Activated CD8-positive, alpha-beta memory T cell treated with anti-CD3 and anti-CD28 coated beads, Interleukin-2, amount 10 ng/mL, durations not matched to agents 7 days and 5 days (primary cell): ENCODE results near the gene C2CD2L. TPM values are rescaled to one million over a fixed set of nuclear protein-coding genes. Genes with fewer than 3 reads are reported as not detected.
A peak's percentile ranks its signal among the peaks of the same experiment; 100 is the strongest.
"Not testable (repeated sequence)": the region's sequence is repeated elsewhere in the genome, so short reads cannot be mapped to it uniquely, and the experiment has no call there.

Experiments
- ATAC-seq: fragments of 150-1000 bp; cut with Tn5 transposase; one replicate; pipeline ENCODE4 v1.10.0; 2021; ENCODE audit warnings: moderate library complexity
- CTCF ChIA-PET: fragments of 350-600 bp; sonication (Branson Sonifier 250); formaldehyde crosslinking; loops from one replicate; lab custom pipeline; 2021; ENCODE audit warnings: antibody characterized with exemption; lab: Charles Lee
- DNase-seq: peaks from one replicate; pipeline ENCODE4 v3.0.0-alpha.2; 2020
- H3K27ac Mint-ChIP-seq: one replicate; pipeline ENCODE4 v1.8.0; 2021; ENCODE audit warnings: mild to moderate bottlenecking, mixed read lengths
- H3K27me3 Mint-ChIP-seq: one replicate; pipeline ENCODE4 v1.8.0; 2021; ENCODE audit warnings: mixed read lengths
- H3K36me3 Mint-ChIP-seq: one replicate; pipeline ENCODE4 v1.8.0; 2021; ENCODE audit warnings: mild to moderate bottlenecking, mixed read lengths
- H3K4me1 Mint-ChIP-seq: one replicate; pipeline ENCODE4 v1.8.0; 2021; ENCODE audit warnings: mixed read lengths
- H3K4me3 Mint-ChIP-seq: one replicate; pipeline ENCODE4 v1.8.0; 2021; ENCODE audit warnings: mild to moderate bottlenecking, moderate library complexity, mixed read lengths
- H3K9me3 Mint-ChIP-seq: one replicate; pipeline ENCODE4 v1.8.0; 2022; ENCODE audit warnings: low read depth, mixed read lengths
- total RNA-seq, 2 experiments: library from RNA; stranded (reverse); gene quantifications; one replicate each; pipeline ENCODE4 v1.2.3, GENCODE V29; 2021

The C2CD2L gene
- total RNA-seq, 2 experiments from 2014 or later: 30.6 to 35.1 TPM

- CTCF ChIA-PET: interaction anchor here (0.9 to 1.0 kb wide), 2 partner anchors 43 to 58 kb away, joined by 3 read pairs; partner anchors contain the start of genes NLRX1 and VPS11
Measured at GRCh38 chr11:119125821-119126220, 18.7 kb downstream of the C2CD2L start.

GRCh38 chr11:119126675-119127268 lies 19.6 kb downstream of the C2CD2L start:
- Mint-ChIP-seq H3K27ac (peak overlapping the region; percentile 20), H3K9me3 (no peaks in the 10 kb centered on the region), H3K4me1 (peaks cover 31% of the 10 kb centered on the region), H3K27me3 (no peaks in the 10 kb centered on the region), H3K36me3 (peaks cover 28% of the 10 kb centered on the region), H3K4me3 (no peak overlapping the region)
- DNase-seq (no peak), ATAC-seq (no peak)
- CTCF ChIA-PET: interaction anchor here (0.9 to 1.0 kb wide), 2 partner anchors 42 to 59 kb away, joined by 3 read pairs; partner anchors contain the start of genes NLRX1 and VPS11

More at GRCh38 chr11:119125821-119126220, 18.7 kb downstream of the C2CD2L start:
- no peak for DNase-seq
- H3K4me3 Mint-ChIP-seq: no peak overlapping the region
- peaks cover 22% of the 10 kb centered on the region for H3K36me3 Mint-ChIP-seq
- H3K9me3 Mint-ChIP-seq: no peaks in the 10 kb centered on the region
- peaks cover 34% of the 10 kb centered on the region for H3K4me1 Mint-ChIP-seq
- no peaks in the 10 kb centered on the region for H3K27me3 Mint-ChIP-seq
- no peak for ATAC-seq
- H3K27ac Mint-ChIP-seq: no peak overlapping the region

GRCh38 chr11:119130662-119131061 lies 23.5 kb downstream of the C2CD2L start:
- no peak overlapping the region for H3K27ac Mint-ChIP-seq
- H3K4me3 Mint-ChIP-seq: no peak overlapping the region
- H3K9me3 Mint-ChIP-seq: no peaks in the 10 kb centered on the region
- ATAC-seq: no peak
- H3K27me3 Mint-ChIP-seq: no peaks in the 10 kb centered on the region
- H3K4me1 Mint-ChIP-seq: peaks cover 14% of the 10 kb centered on the region
- DNase-seq: no peak
- peaks cover 34% of the 10 kb centered on the region for H3K36me3 Mint-ChIP-seq
- CTCF ChIA-PET: no interaction called here

GRCh38 chr11:119134389-119134978 lies 27.3 kb downstream of the C2CD2L start:
- H3K27ac Mint-ChIP-seq: no peak overlapping the region
- peak; percentile 51 for ATAC-seq
- no peak overlapping the region for H3K4me3 Mint-ChIP-seq
- H3K27me3 Mint-ChIP-seq: peaks cover 10% of the 10 kb centered on the region
- CTCF ChIA-PET: interaction anchor here (1.0 to 1.8 kb wide), 4 partner anchors 10 to 72 kb away, joined by 3 to 6 read pairs (median 4); partner anchors contain the start of genes ABCG4 and C2CD2L
- H3K9me3 Mint-ChIP-seq: no peaks in the 10 kb centered on the region
- peaks cover 30% of the 10 kb centered on the region for H3K36me3 Mint-ChIP-seq
- DNase-seq: no peak
- H3K4me1 Mint-ChIP-seq: peaks cover 3% of the 10 kb centered on the region

GRCh38 chr11:119139276-119139675 lies 32.1 kb downstream of the C2CD2L start:
- not testable (repeated sequence) for H3K4me3 Mint-ChIP-seq, ATAC-seq, H3K4me1 Mint-ChIP-seq, H3K27ac Mint-ChIP-seq, H3K36me3 Mint-ChIP-seq, DNase-seq, H3K9me3 Mint-ChIP-seq
- peaks cover 18% of the 10 kb centered on the region for H3K27me3 Mint-ChIP-seq
- CTCF ChIA-PET: interaction anchor here (1.1 to 1.2 kb wide), 3 partner anchors 30 to 152 kb away, joined by 3 read pairs; no protein-coding TSS in a partner anchor

GRCh38 chr11:119144825-119145486 lies 37.8 kb downstream of the C2CD2L start:
- H3K4me1 Mint-ChIP-seq: peaks cover 9% of the 10 kb centered on the region
- H3K27ac Mint-ChIP-seq: no peak overlapping the region
- ATAC-seq: peak; percentile 54
- CTCF ChIA-PET: interaction anchor here (1.2 to 2.0 kb wide), 4 partner anchors 34 to 193 kb away, joined by 3 to 6 read pairs (median 4); no protein-coding TSS in a partner anchor
- peak; percentile 67 for DNase-seq
- no peak overlapping the region for H3K4me3 Mint-ChIP-seq
- peaks cover 44% of the 10 kb centered on the region for H3K27me3 Mint-ChIP-seq
- H3K36me3 Mint-ChIP-seq: no peaks in the 10 kb centered on the region
- H3K9me3 Mint-ChIP-seq: no peaks in the 10 kb centered on the region

GRCh38 chr11:119145551-119145950 lies 38.4 kb downstream of the C2CD2L start:
- no peak overlapping the region for H3K27ac Mint-ChIP-seq
- no peaks in the 10 kb centered on the region for H3K9me3 Mint-ChIP-seq
- ATAC-seq (no peak), DNase-seq (no peak)
- peaks cover 10% of the 10 kb centered on the region for H3K4me1 Mint-ChIP-seq
- no peaks in the 10 kb centered on the region for H3K36me3 Mint-ChIP-seq
- peaks cover 49% of the 10 kb centered on the region for H3K27me3 Mint-ChIP-seq
- H3K4me3 Mint-ChIP-seq: no peak overlapping the region
- CTCF ChIA-PET: interaction anchor here (0.8 to 2.0 kb wide), 5 partner anchors 33 to 192 kb away, joined by 3 to 6 read pairs (median 3); no protein-coding TSS in a partner anchor

GRCh38 chr11:119147604-119148333 lies 40.6 kb downstream of the C2CD2L start:
- H3K27me3 Mint-ChIP-seq: peaks cover 69% of the 10 kb centered on the region
- no peak overlapping the region for H3K4me3 Mint-ChIP-seq
- DNase-seq (no peak), ATAC-seq (no peak)
- peaks cover 10% of the 10 kb centered on the region for H3K4me1 Mint-ChIP-seq
- no peak overlapping the region for H3K27ac Mint-ChIP-seq
- no peaks in the 10 kb centered on the region for H3K36me3 Mint-ChIP-seq
- CTCF ChIA-PET: interaction anchor here (1.3 to 1.6 kb wide), 3 partner anchors 14 to 176 kb away, joined by 4 to 8 read pairs (median 6); partner anchors contain the start of gene CBL
- H3K9me3 Mint-ChIP-seq: no peaks in the 10 kb centered on the region

- no peak overlapping the region for H3K27ac Mint-ChIP-seq
- CTCF ChIA-PET: interaction anchor here (0.7 to 1.6 kb wide), 6 partner anchors 15 to 190 kb away, joined by 3 to 8 read pairs (median 5); partner anchors contain the start of gene CBL
- peak overlapping the region; percentile 61 for H3K4me3 Mint-ChIP-seq
- ATAC-seq (no peak), DNase-seq (no peak)
- peaks cover 71% of the 10 kb centered on the region for H3K27me3 Mint-ChIP-seq
- H3K36me3 Mint-ChIP-seq: no peaks in the 10 kb centered on the region
- peaks cover 10% of the 10 kb centered on the region for H3K4me1 Mint-ChIP-seq
- H3K9me3 Mint-ChIP-seq: no peaks in the 10 kb centered on the region
Measured at GRCh38 chr11:119148720-119149017, 41.5 kb downstream of the C2CD2L start.

- Mint-ChIP-seq H3K27ac (no peak within 1 kb of the TSS), H3K27me3 (peaks cover 72% of the 10 kb centered on the region), H3K4me3 (peak within 1 kb of the TSS; percentile 61), H3K4me1 (peaks cover 10% of the 10 kb centered on the region), H3K9me3 (no peaks in the 10 kb centered on the region), H3K36me3 (no peaks in the 10 kb centered on the region)
- ATAC-seq (peak; percentile 75), DNase-seq (no peak)
- CTCF ChIA-PET: interaction anchor here (0.7 to 1.6 kb wide), 6 partner anchors 15 to 189 kb away, joined by 3 to 8 read pairs (median 5); partner anchors contain the start of gene CBL
Measured at GRCh38 chr11:119149018-119149785, 42.1 kb downstream of the C2CD2L start, which contains the start of gene ABCG4. ABCG4 (plus strand) TSS chr11:119149052; CDS start chr11:119149966, 914 bp downstream.

GRCh38 chr11:119149786-119150275 lies 42.7 kb downstream of the C2CD2L start:
- Mint-ChIP-seq H3K4me3 (no peak overlapping the region), H3K27ac (no peak overlapping the region), H3K9me3 (no peaks in the 10 kb centered on the region), H3K4me1 (peaks cover 10% of the 10 kb centered on the region), H3K36me3 (no peaks in the 10 kb centered on the region), H3K27me3 (peaks cover 74% of the 10 kb centered on the region)
- DNase-seq: no peak
- no peak for ATAC-seq
- CTCF ChIA-PET: interaction anchor here (1.0 kb wide), 1 partner anchor 43 kb away, joined by 3 read pairs; no protein-coding TSS in a partner anchor

- CTCF ChIA-PET: interaction anchor here (1.9 to 2.6 kb wide), 2 partner anchors 17 to 186 kb away, joined by 9 to 10 read pairs; no protein-coding TSS in a partner anchor
- H3K4me1 Mint-ChIP-seq: peaks cover 14% of the 10 kb centered on the region
- no peaks in the 10 kb centered on the region for H3K36me3 Mint-ChIP-seq
- H3K27me3 Mint-ChIP-seq: peaks cover 72% of the 10 kb centered on the region
- no peak for DNase-seq
- H3K9me3 Mint-ChIP-seq: no peaks in the 10 kb centered on the region
- no peak overlapping the region for H3K27ac Mint-ChIP-seq
- ATAC-seq: no peak
- no peak overlapping the region for H3K4me3 Mint-ChIP-seq
Measured at GRCh38 chr11:119152043-119152442, 44.9 kb downstream of the C2CD2L start.
